HL-60 (cell line): Measurements from ENCODE around the gene ANKRD44.

ENCODE experiments used
- CTCF ChIP-seq: IDR thresholded peaks from one replicate; pipeline ENCODE4 v1.5.1; 2011; ENCODE audit warnings: low read length, control low read depth, inconsistent platforms; ENCODE audit not compliant: insufficient read depth
- GABPA ChIP-seq: IDR thresholded peaks from 2 replicates; pipeline ENCODE4 v1.6.1; 2012; ENCODE audit warnings: low read depth
- POLR2AphosphoS5 ChIP-seq: IDR thresholded peaks from 2 replicates; pipeline ENCODE4 v1.6.1; 2012; ENCODE audit warnings: low read depth
- REST ChIP-seq: IDR thresholded peaks from 2 replicates; pipeline ENCODE4 v1.6.1; 2012; ENCODE audit warnings: low read depth; ENCODE audit not compliant: insufficient replicate concordance

DNA sequence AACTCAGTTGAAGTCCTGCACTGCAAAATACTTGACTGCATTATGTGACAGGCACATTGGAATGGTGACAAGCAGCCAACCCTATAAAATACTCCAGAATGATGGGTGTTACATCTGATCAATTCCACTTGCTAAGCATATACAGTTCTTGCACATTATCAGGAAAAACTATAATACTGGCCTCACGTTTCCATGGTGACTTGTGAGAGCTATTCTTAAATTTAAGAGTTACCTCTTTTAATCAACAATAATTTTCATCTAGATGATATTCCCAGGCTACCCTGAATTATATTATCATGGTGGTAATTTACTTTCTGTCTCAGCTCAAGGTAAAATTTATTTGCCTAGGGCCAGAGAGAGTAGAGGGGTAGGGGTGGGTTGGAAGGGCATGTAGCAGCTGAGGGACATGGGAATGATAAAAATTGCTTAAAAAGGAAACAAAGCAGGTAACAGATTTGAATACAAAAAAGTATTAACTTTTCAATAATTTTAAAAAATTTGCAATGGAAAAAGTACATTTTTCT lies 251.7 kb downstream of the ANKRD44 start:
- TF ChIP-seq POLR2AphosphoS5 (no peak), CTCF (no peak), GABPA (no peak), REST (no peak)
